Mesenchymal stem cell (in vitro differentiated cells and primary cell): Measurements from ENCODE around the gene RPTOR.
A peak's percentile ranks its signal among the peaks of the same experiment; 100 is the strongest.

Source experiments
- DNase-seq: peaks from one replicate; pipeline ENCODE4 v3.0.0-alpha.2; 2013
- H2AFZ ChIP-seq: one replicate; pipeline ENCODE4 v1.6.1; 2013; ENCODE audit warnings: low read depth, mild to moderate bottlenecking, control low read depth, inconsistent platforms, low read length, moderate library complexity
- H2AK5ac ChIP-seq: 2 replicates; pipeline ENCODE4 v1.6.1; 2013; ENCODE audit warnings: low read length, moderate library complexity, mild to moderate bottlenecking, inconsistent platforms; ENCODE audit not compliant: severe bottlenecking
- H2BK120ac ChIP-seq: one replicate; pipeline ENCODE4 v1.6.1; 2013; ENCODE audit warnings: low read depth, mild to moderate bottlenecking, inconsistent platforms, low read length, moderate library complexity
- H2BK12ac ChIP-seq, 2 experiments: one replicate each; pipeline ENCODE4 v1.6.1; 2013; ENCODE audit warnings: inconsistent platforms in 2 of 2, low read length in 2 of 2, mild to moderate bottlenecking in 2 of 2, moderate library complexity in 2 of 2, control low read depth in 1 of 2
- H2BK15ac ChIP-seq: one replicate; pipeline ENCODE4 v1.6.1; 2013; ENCODE audit warnings: mild to moderate bottlenecking, low read depth, inconsistent platforms; ENCODE audit not compliant: poor library complexity, severe bottlenecking
- H2BK5ac ChIP-seq: 2 replicates; pipeline ENCODE4 v1.6.1; 2013; ENCODE audit warnings: low read depth, mild to moderate bottlenecking, low read length, control low read depth, inconsistent platforms; ENCODE audit not compliant: poor library complexity, severe bottlenecking
- H3K14ac ChIP-seq, 2 experiments: one replicate each; pipeline ENCODE4 v1.6.1; 2013; ENCODE audit warnings: inconsistent platforms in 2 of 2, low read length in 2 of 2, control low read depth in 1 of 2, mild to moderate bottlenecking in 1 of 2, moderate library complexity in 1 of 2
- H3K18ac ChIP-seq, 2 experiments: one replicate each; pipeline ENCODE4 v1.6.1; 2013; ENCODE audit warnings: inconsistent platforms in 2 of 2, low read length in 2 of 2, control low read depth in 1 of 2, low read depth in 1 of 2, mild to moderate bottlenecking in 1 of 2
- H3K23ac ChIP-seq, 2 experiments: one replicate each; pipeline ENCODE4 v1.6.1; 2013; ENCODE audit warnings: inconsistent platforms in 2 of 2, low read length in 2 of 2, mild to moderate bottlenecking in 2 of 2, moderate library complexity in 2 of 2, control low read depth in 1 of 2
- H3K27ac ChIP-seq: 2 replicates; pipeline ENCODE4 v1.5.1; 2013; ENCODE audit warnings: mild to moderate bottlenecking, moderate library complexity, low read length, control low read depth, inconsistent platforms; ENCODE audit not compliant: poor library complexity, severe bottlenecking
- H3K27me3 ChIP-seq, 2 experiments: 2 replicates each; pipeline versions ENCODE4 v1.6.1 to v1.7.0; 2013; ENCODE audit warnings: low read length in 2 of 2, mild to moderate bottlenecking in 2 of 2, moderate library complexity in 2 of 2, control low read depth in 1 of 2, inconsistent platforms in 1 of 2; ENCODE audit not compliant: control insufficient read depth in 1 of 2, insufficient read depth in 1 of 2
- H3K36me3 ChIP-seq, 2 experiments: 2 replicates each; pipeline versions ENCODE4 v1.6.1 to v1.7.0; 2013; ENCODE audit warnings: low read length in 2 of 2, control low read depth in 1 of 2, inconsistent platforms in 1 of 2, low read depth in 1 of 2, mild to moderate bottlenecking in 1 of 2; ENCODE audit not compliant: insufficient read depth in 2 of 2, control insufficient read depth in 1 of 2
- H3K4ac ChIP-seq, 2 experiments: one replicate each; pipeline ENCODE4 v1.6.1; 2013; ENCODE audit warnings: inconsistent platforms in 2 of 2, low read length in 2 of 2, mild to moderate bottlenecking in 2 of 2, moderate library complexity in 2 of 2, control low read depth in 1 of 2, low read depth in 1 of 2
- H3K4me1 ChIP-seq: 2 replicates; pipeline ENCODE4 v1.6.1; 2013; ENCODE audit warnings: low read depth, low read length, control low read depth; ENCODE audit not compliant: control insufficient read depth, insufficient read depth
- H3K4me2 ChIP-seq: 2 replicates; pipeline ENCODE4 v1.6.1; 2013; ENCODE audit warnings: low read length, mild to moderate bottlenecking, inconsistent platforms; ENCODE audit not compliant: poor library complexity, severe bottlenecking
- H3K4me3 ChIP-seq, 2 experiments: 2 replicates each; pipeline versions ENCODE4 v1.5.1 to v1.7.0; 2013; ENCODE audit warnings: low read length in 2 of 2, mild to moderate bottlenecking in 2 of 2, control low read depth in 1 of 2, low read depth in 1 of 2; ENCODE audit not compliant: insufficient read depth in 1 of 2
- H3K79me1 ChIP-seq: replicated peaks from 2 replicates; pipeline ENCODE4 v1.6.1; 2013; ENCODE audit warnings: mild to moderate bottlenecking, control low read depth, low read length, inconsistent platforms; ENCODE audit not compliant: poor library complexity, severe bottlenecking
- H3K9ac ChIP-seq: 2 replicates; pipeline ENCODE4 v1.7.0; 2013; ENCODE audit warnings: mild to moderate bottlenecking, low read length, moderate library complexity
- H3K9me3 ChIP-seq: 2 replicates; pipeline ENCODE4 v1.7.0; 2013; ENCODE audit warnings: mild to moderate bottlenecking, low read length; ENCODE audit not compliant: control insufficient read depth
- H4K8ac ChIP-seq: one replicate; pipeline ENCODE4 v1.6.1; 2013; ENCODE audit warnings: inconsistent platforms, mild to moderate bottlenecking, low read length, moderate library complexity
- H4K91ac ChIP-seq: one replicate; pipeline ENCODE4 v1.6.1; 2013; ENCODE audit warnings: mild to moderate bottlenecking, low read length, inconsistent platforms
- WGBS: methylation state at CpG from one replicate; pipeline ENCODE4 v1.1.7; 2013; ENCODE audit warnings: mixed read lengths; 5-methylcytosine and 5-hydroxymethylcytosine counted together

The RPTOR gene

DNA sequence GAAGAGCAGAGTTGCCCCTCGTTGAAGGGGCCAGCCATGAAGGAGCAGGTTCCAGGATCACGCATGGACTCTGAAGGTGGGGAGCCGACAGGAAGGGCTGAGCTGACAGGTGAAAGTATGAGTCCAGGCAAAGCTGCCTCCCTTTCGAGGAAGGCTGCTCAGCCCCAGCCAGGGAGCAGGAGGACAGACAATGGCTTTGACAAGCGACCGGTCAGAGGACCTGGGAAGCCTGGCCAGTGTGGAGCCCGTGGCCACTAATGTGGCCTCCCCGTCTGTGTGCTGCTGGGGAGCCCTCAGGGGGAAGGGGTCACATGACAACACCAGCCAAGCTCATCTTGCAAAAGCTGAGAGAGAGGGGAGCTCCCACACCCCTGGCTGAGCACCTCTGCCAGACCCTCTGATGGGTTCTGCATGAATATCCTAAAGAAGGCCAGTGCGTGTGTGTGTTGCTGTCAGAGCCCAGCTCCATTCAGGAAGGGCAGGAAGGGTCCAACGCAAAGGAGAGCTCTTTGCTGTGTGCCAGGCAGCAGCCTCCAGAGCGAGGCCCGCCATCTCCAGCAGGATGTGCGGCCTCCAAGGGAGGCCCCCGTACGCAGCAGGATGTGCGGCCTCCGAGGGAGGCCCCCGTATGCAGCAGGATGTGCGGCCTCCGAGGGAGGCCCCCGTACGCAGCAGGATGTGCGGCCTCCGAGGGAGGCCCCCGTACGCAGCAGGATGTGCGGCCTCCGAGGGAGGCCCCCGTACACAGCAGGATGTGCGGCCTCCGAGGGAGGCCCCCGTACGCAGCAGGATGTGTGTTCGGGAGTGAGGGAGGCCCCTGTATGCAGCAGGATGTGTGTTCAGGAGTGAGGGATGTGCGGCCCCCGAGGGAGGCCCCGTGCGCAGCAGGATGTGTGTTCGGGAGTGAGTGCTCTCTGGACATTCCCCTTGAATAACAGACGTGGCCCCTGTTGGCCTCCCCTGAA, 344.9 kb downstream of the RPTOR start:
- no peak overlapping the region for H4K91ac ChIP-seq
- no peak for DNase-seq
- no peak overlapping the region for H3K4ac ChIP-seq
- WGBS = 87% methylated on average over 29 of the region's 40 CpGs
- no peak overlapping the region for H3K4me3 ChIP-seq
- no peak overlapping the region for H4K8ac ChIP-seq
- H2BK120ac ChIP-seq = peak overlapping the region; percentile 50
- no peak overlapping the region for H2BK12ac ChIP-seq
- H2AK5ac ChIP-seq = peak overlapping the region; percentile 14
- no peak overlapping the region for H2BK5ac ChIP-seq
- no peak overlapping the region for H3K4me2 ChIP-seq
- no peak overlapping the region for H3K23ac ChIP-seq
- H3K9ac ChIP-seq = no peak overlapping the region
- peaks cover 45 to 64% of the 10 kb centered on the region in 2 experiments for H3K36me3 ChIP-seq
- no peak overlapping the region for H3K14ac ChIP-seq
- peaks cover 40% of the 10 kb centered on the region for H3K4me1 ChIP-seq
- no peak overlapping the region for H3K18ac ChIP-seq
- H2AFZ ChIP-seq = no peak overlapping the region
- H3K79me1 ChIP-seq = peaks cover 12% of the 10 kb centered on the region
- no peak overlapping the region for H3K27ac ChIP-seq
- no peak overlapping the region for H2BK15ac ChIP-seq
- no peaks in the 10 kb centered on the region for H3K27me3 ChIP-seq
- no peaks in the 10 kb centered on the region for H3K9me3 ChIP-seq

DNA sequence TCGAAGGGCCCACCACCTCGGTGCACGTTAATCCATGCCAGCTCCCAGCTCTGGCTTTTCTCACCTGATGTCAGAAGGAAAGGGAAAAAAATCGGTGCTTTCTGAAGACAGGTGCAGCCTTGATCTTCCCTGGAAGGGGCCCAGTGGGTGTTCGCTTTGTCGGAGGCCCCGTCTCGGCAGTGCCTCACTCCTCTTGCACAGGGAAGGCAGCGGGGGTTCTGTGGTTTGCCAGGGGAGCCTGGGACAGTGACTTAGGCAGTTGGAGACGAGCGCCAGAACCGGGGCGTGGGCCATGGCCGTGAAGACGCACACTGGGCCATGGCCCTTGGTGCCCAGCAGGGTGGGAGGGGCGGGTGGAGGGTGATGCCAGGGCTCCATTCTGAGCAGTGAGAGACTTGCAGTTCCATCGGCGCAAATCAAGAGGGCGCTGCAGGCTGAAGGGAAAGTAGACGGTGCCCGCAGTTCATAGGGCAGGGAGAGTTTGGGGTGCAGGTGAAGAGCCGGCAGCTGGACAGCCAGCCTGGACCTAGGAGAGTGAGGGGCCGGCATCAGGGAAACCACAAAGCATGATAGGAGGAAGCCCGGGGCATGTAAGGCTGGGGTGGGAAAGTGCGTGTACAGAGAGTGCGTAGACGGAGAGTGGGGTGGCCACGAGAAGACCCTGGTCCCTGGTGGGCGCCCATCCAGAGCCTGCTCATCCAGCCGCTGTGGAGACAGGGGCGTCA, 345.7 kb downstream of the RPTOR start:
- peaks cover 40% of the 10 kb centered on the region for H3K4me1 ChIP-seq
- H4K91ac ChIP-seq = no peak overlapping the region
- WGBS = 94% methylated on average over 31 of the region's 31 CpGs
- no peak for DNase-seq
- H2BK5ac ChIP-seq = no peak overlapping the region
- H3K79me1 ChIP-seq = peaks cover 12% of the 10 kb centered on the region
- H4K8ac ChIP-seq = peak overlapping the region; percentile 21
- H3K4ac ChIP-seq = peak overlapping the region in 1 of 2 experiments; percentile 20
- peak overlapping the region; percentile 86 for H3K9ac ChIP-seq
- no peak overlapping the region for H2AK5ac ChIP-seq
- no peak overlapping the region for H3K23ac ChIP-seq
- H3K4me3 ChIP-seq = no peak overlapping the region
- H3K27me3 ChIP-seq = no peaks in the 10 kb centered on the region
- no peaks in the 10 kb centered on the region for H3K9me3 ChIP-seq
- H3K36me3 ChIP-seq = peaks cover 47 to 64% of the 10 kb centered on the region in 2 experiments
- no peak overlapping the region for H2AFZ ChIP-seq
- peak overlapping the region; percentile 6 to 85 for H2BK12ac ChIP-seq
- H2BK120ac ChIP-seq = peak overlapping the region; percentile 50
- peak overlapping the region; percentile 96 for H3K27ac ChIP-seq
- H2BK15ac ChIP-seq = peak overlapping the region; percentile 78
- H3K18ac ChIP-seq = peak overlapping the region in 1 of 2 experiments; percentile 46
- H3K4me2 ChIP-seq = no peak overlapping the region
- H3K14ac ChIP-seq = peak overlapping the region in 1 of 2 experiments; percentile 84

DNA sequence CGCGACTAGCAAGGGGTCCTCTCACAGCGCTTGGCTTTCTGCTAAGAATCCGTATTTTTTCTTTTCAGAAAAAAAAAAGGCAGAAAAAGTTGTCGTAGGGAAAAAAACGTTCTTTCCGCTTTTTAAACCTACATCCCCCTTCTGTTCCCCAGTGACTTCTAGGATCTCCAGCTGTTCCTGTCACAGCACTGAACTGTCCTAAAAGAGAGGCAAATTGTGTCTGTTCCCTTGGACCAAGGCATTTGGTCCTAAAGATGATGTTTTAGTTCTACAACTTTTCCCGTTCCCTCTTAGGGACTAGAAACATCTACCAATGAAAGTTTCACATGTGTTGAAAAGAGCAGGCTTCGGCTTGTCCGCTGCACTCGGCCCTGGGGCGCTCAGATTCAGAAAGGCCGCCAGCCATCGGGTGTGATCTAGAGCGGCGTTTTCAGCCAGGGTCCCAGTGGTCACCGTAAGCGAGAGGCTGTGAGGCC, 346.3 kb downstream of the RPTOR start:
- H2BK120ac ChIP-seq = no peak overlapping the region
- no peak overlapping the region for H3K23ac ChIP-seq
- peak overlapping the region; percentile 2 for H2BK5ac ChIP-seq
- no peak for DNase-seq
- H2BK12ac ChIP-seq = peak overlapping the region; percentile 6 to 85
- peak overlapping the region; percentile 89 to 95 for H3K18ac ChIP-seq
- no peak overlapping the region for H3K4me2 ChIP-seq
- H3K4ac ChIP-seq = peak overlapping the region; percentile 59 to 73
- peak overlapping the region; percentile 96 for H3K27ac ChIP-seq
- peak overlapping the region in 1 of 2 experiments; percentile 50 for H3K4me3 ChIP-seq
- H3K27me3 ChIP-seq = no peaks in the 10 kb centered on the region
- peaks cover 40% of the 10 kb centered on the region for H3K4me1 ChIP-seq
- WGBS = 60% methylated on average over 18 of the region's 18 CpGs
- H3K9ac ChIP-seq = peak overlapping the region; percentile 86
- no peak overlapping the region for H2AFZ ChIP-seq
- H4K91ac ChIP-seq = peak overlapping the region; percentile 85
- no peak overlapping the region for H2AK5ac ChIP-seq
- peak overlapping the region; percentile 78 for H2BK15ac ChIP-seq
- H3K9me3 ChIP-seq = no peaks in the 10 kb centered on the region
- H3K79me1 ChIP-seq = peaks cover 15% of the 10 kb centered on the region
- peak overlapping the region; percentile 89 for H4K8ac ChIP-seq
- H3K14ac ChIP-seq = peak overlapping the region in 1 of 2 experiments; percentile 84
- peaks cover 48 to 63% of the 10 kb centered on the region in 2 experiments for H3K36me3 ChIP-seq
